Measurements from ENCODE around the gene ANKRD2. TPM values are rescaled to one million over a fixed set of nuclear protein-coding genes. Genes with fewer than 3 reads are reported as not detected.

The ANKRD2 gene
- total RNA-seq, 1 experiment from 2014 or later = not detected

GRCh38 chr10:97596101-97597082 lies 23.8 kb downstream of the ANKRD2 start:
- peak; percentile 91 for DNase-seq (ENCODE audit: low read depth)

GRCh38 chr10:97597778-97598177 lies 25.2 kb downstream of the ANKRD2 start:
- DNase-seq (ENCODE audit: low read depth) = no peak

- DNase-seq (ENCODE audit: low read depth) = no peak
These were observed 26.1 kb downstream of the ANKRD2 start for GRCh38 chr10:97598407-97599271.

- DNase-seq (ENCODE audit: low read depth) = no peak
These were observed 26.7 kb downstream of the ANKRD2 start for GRCh38 chr10:97599272-97599619.

- no peak for DNase-seq (ENCODE audit: low read depth)
These were observed 28.0 kb downstream of the ANKRD2 start for GRCh38 chr10:97600616-97601015.

- DNase-seq (ENCODE audit: low read depth) = no peak
These were observed 29.0 kb downstream of the ANKRD2 start for GRCh38 chr10:97601268-97602215.

- DNase-seq (ENCODE audit: low read depth) = no peak
These were observed 34.6 kb downstream of the ANKRD2 start for GRCh38 chr10:97607095-97607636.

GRCh38 chr10:97608991-97609561 lies 36.5 kb downstream of the ANKRD2 start:
- DNase-seq (ENCODE audit: low read depth) = no peak

GRCh38 chr10:97611473-97611872 lies 38.9 kb downstream of the ANKRD2 start:
- no peak for DNase-seq (ENCODE audit: low read depth)

GRCh38 chr10:97612386-97612785 lies 39.8 kb downstream of the ANKRD2 start:
- peak; percentile 70 for DNase-seq (ENCODE audit: low read depth)

GRCh38 chr10:97618285-97618684 lies 45.7 kb downstream of the ANKRD2 start:
- DNase-seq (ENCODE audit: low read depth) = no peak

- no peak for DNase-seq (ENCODE audit: low read depth)
These were observed 46.2 kb downstream of the ANKRD2 start for GRCh38 chr10:97618733-97619132.

GRCh38 chr10:97623277-97623676 lies 50.7 kb downstream of the ANKRD2 start:
- no peak for DNase-seq (ENCODE audit: low read depth)

- DNase-seq (ENCODE audit: low read depth) = no peak
These were observed 55.2 kb downstream of the ANKRD2 start for GRCh38 chr10:97627731-97628130.

- DNase-seq (ENCODE audit: low read depth) = no peak
These were observed 55.6 kb downstream of the ANKRD2 start for GRCh38 chr10:97628228-97628627.

- DNase-seq (ENCODE audit: low read depth) = no peak
These were observed 56.7 kb downstream of the ANKRD2 start for GRCh38 chr10:97629289-97629688.

GRCh38 chr10:97631098-97631497 lies 58.5 kb downstream of the ANKRD2 start:
- DNase-seq (ENCODE audit: low read depth) = no peak

- DNase-seq (ENCODE audit: low read depth) = peak; percentile 89
These were observed 60.6 kb downstream of the ANKRD2 start, which contains the start of gene MORN4 for GRCh38 chr10:97632949-97633884. TSS of gene MORN4 (minus strand) at chr10:97633500. CDS start at chr10:97619653, 13,847 bp downstream.
